Activated T-helper 1 cell treated with anti-CD3 and anti-CD28 coated beads, Interleukin-2, amount 50 U/mL, for 16 hours (primary cell): ENCODE measurements around the gene GAPVD1.
"Not testable (repeated sequence)": the region's sequence is repeated elsewhere in the genome, so short reads cannot be mapped to it uniquely, and the experiment has no call there.

ENCODE experiments used
- DNase-seq, 2 donors: peaks; one replicate each; pipeline ENCODE4 v3.0.0-alpha.2; 2020; ENCODE audit warnings: low read depth in 1 of 2, low spot score in 1 of 2

Gene GAPVD1

GRCh38 chr9:125372441-125373226 lies 111.0 kb downstream of the GAPVD1 start:
- DNase-seq, result no peak

- peak; percentile 23 to 35 for DNase-seq
Measured at GRCh38 chr9:125374443-125375309, 113.0 kb downstream of the GAPVD1 start.

GRCh38 chr9:125375820-125376219 lies 114.2 kb downstream of the GAPVD1 start:
- no peak for DNase-seq

GRCh38 chr9:125376261-125377226 lies 114.9 kb downstream of the GAPVD1 start:
- no peak for DNase-seq

- no peak for DNase-seq
Measured at GRCh38 chr9:125377584-125378250, 116.1 kb downstream of the GAPVD1 start.

- DNase-seq, result no peak
Measured at GRCh38 chr9:125378778-125379177, 117.2 kb downstream of the GAPVD1 start.

- DNase-seq, result no peak
Measured at GRCh38 chr9:125379208-125379607, 117.6 kb downstream of the GAPVD1 start.

- no peak for DNase-seq
Measured at GRCh38 chr9:125380406-125380805, 118.8 kb downstream of the GAPVD1 start.

- no peak for DNase-seq
Measured at GRCh38 chr9:125387861-125388524, 126.4 kb downstream of the GAPVD1 start.

GRCh38 chr9:125388978-125389377 lies 127.4 kb downstream of the GAPVD1 start:
- DNase-seq, result no peak

- DNase-seq, result no peak
Measured at GRCh38 chr9:125391704-125392103, 130.1 kb downstream of the GAPVD1 start.

- DNase-seq, result no peak
Measured at GRCh38 chr9:125393426-125393825, 131.8 kb downstream of the GAPVD1 start.

GRCh38 chr9:125396799-125397198 lies 135.2 kb downstream of the GAPVD1 start:
- DNase-seq, result no peak

- no peak for DNase-seq
Measured at GRCh38 chr9:125397736-125398135, 136.1 kb downstream of the GAPVD1 start.

- no peak for DNase-seq
Measured at GRCh38 chr9:125398243-125398642, 136.6 kb downstream of the GAPVD1 start.

- DNase-seq, result no peak
Measured at GRCh38 chr9:125399165-125399564, 137.5 kb downstream of the GAPVD1 start.

- no peak for DNase-seq
Measured at GRCh38 chr9:125399666-125400065, 138.0 kb downstream of the GAPVD1 start.

GRCh38 chr9:125400232-125400631 lies 138.6 kb downstream of the GAPVD1 start:
- not testable (repeated sequence) for DNase-seq

- no peak for DNase-seq
Measured at GRCh38 chr9:125400725-125401716, 139.4 kb downstream of the GAPVD1 start.
